ENCODE measurements around the gene CCDC17. TPM values are rescaled to one million over a fixed set of nuclear protein-coding genes. Genes with fewer than 3 reads are reported as not detected.

The CCDC17 gene
- total RNA-seq, 4 donors from 2014 or later: 3.5 to 5.3 (median 3.8) TPM

DNA sequence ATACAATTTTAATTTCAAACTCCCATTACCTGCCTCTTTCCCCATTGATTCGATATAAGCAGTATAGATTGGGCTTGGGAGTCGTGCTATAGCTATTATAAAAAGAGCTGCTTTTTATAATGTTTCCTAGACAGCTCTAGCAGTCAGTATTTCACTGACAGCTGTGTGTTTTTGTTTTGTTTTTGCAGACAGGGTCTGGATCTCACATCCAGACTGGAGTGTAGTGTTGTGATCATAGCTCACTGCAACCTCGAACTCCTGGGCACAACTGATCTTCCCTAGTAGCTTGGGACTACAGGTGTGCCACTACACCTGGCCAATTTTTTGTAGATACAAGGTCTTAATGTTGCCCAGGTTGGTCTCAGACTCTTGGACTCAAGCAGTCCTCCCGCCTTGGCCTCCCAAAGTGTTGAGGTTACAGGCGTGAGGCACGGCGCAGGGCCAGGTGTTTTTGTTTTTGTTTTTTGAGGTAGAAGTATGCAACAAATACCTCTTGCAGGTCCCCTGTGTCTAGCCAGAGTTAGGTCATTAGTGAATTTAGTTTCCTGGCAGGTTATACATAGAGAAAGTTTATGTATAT, 38.3 kb downstream of the CCDC17 start:
- no peaks in the 10 kb centered on the region for H3K27me3 ChIP-seq
- H3K27ac ChIP-seq: peak overlapping the region in 1 of 3 donors; percentile 5
- TF ChIP-seq, protein P1, sequence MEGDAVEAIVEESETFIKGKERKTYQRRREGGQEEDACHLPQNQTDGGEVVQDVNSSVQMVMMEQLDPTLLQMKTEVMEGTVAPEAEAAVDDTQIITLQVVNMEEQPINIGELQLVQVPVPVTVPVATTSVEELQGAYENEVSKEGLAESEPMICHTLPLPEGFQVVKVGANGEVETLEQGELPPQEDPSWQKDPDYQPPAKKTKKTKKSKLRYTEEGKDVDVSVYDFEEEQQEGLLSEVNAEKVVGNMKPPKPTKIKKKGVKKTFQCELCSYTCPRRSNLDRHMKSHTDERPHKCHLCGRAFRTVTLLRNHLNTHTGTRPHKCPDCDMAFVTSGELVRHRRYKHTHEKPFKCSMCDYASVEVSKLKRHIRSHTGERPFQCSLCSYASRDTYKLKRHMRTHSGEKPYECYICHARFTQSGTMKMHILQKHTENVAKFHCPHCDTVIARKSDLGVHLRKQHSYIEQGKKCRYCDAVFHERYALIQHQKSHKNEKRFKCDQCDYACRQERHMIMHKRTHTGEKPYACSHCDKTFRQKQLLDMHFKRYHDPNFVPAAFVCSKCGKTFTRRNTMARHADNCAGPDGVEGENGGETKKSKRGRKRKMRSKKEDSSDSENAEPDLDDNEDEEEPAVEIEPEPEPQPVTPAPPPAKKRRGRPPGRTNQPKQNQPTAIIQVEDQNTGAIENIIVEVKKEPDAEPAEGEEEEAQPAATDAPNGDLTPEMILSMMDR (IDR thresholded peaks at IDR 0.05): no peak
- TF ChIP-seq POLR2A (IDR thresholded peaks at IDR 0.05): no peak
- intact Hi-C loops (cut with DNase I): no loop called here
- H3K4me1 ChIP-seq: peaks cover 17 to 21% of the 10 kb centered on the region in 2 donors
- H3K36me3 ChIP-seq: no peaks in the 10 kb centered on the region
- H3K4me3 ChIP-seq (replicated peaks in 1 of 3): peak overlapping the region in 1 of 3 donors; percentile 98
- WGBS, 2 donors: 45 to 46% methylated on average over 7 of the region's 7 CpGs
- H3K9me3 ChIP-seq: no peaks in the 10 kb centered on the region
- no peak for DNase-seq

DNA sequence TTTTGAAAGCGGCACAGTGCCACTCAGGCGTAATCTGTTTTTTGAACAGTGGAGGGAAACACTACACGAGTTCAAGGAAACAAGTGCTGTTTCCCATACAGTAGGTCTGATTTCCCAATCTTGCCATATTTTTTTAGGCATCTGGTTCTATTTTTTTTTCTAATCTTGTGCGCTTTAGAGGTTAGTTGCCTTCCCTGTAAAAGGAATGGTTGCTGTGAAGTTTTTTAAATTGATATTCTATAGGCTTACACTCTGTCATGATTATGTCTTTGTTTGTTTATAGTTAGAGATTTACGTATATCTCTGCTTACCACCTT, 38.8 kb downstream of the CCDC17 start:
- Histone ChIP-seq H3K9me3 (no peaks in the 10 kb centered on the region), H3K27ac (peak overlapping the region in 1 of 3 donors; percentile 5), H3K36me3 (no peaks in the 10 kb centered on the region), H3K4me3 (replicated peaks in 1 of 3) (peak overlapping the region; percentile 33 to 98 (median 49)), H3K4me1 (peaks cover 17 to 20% of the 10 kb centered on the region in 2 donors), H3K27me3 (no peaks in the 10 kb centered on the region)
- DNase-seq: peak in 1 of 2 donors; percentile 68
- intact Hi-C loops (cut with DNase I): no loop called here
- WGBS, 2 donors: 0 to 1% methylated on average over 5 of the region's 5 CpGs
- TF ChIP-seq POLR2A (IDR thresholded peaks at IDR 0.05): no peak
- TF ChIP-seq, protein P1 (IDR thresholded peaks at IDR 0.05): no peak

- peak overlapping the region; percentile 74 to 94 (median 77) for H3K27ac ChIP-seq
Measured at GRCh38 chr1:45584351-45585109, 39.3 kb downstream of the CCDC17 start.

GRCh38 chr1:45583666-45584350, 40.0 kb downstream of the CCDC17 start, which contains the start of gene NASP:
Gene NASP, plus strand, starts transcription at chr1:45584041. Its CDS starts 106 bp downstream, at chr1:45584147.
- H3K4me3 ChIP-seq (replicated peaks in 1 of 3): peak within 1 kb of the TSS; percentile 49 to 99 (median 98)
- intact Hi-C loops (cut with DNase I): no loop called here
- H3K27ac ChIP-seq: peak within 1 kb of the TSS; percentile 74 to 94 (median 77)
- WGBS, 2 donors: 0% methylated on average over 39 to 40 of the region's 41 CpGs
- H3K9me3 ChIP-seq: no peaks in the 10 kb centered on the region
- peaks cover 15 to 17% of the 10 kb centered on the region in 2 donors for H3K4me1 ChIP-seq
- peak; percentile 89 for DNase-seq
- no peaks in the 10 kb centered on the region for H3K27me3 ChIP-seq
- H3K36me3 ChIP-seq: no peaks in the 10 kb centered on the region
- TF ChIP-seq POLR2A (IDR thresholded peaks at IDR 0.05): peak; percentile 71 to 79
- TF ChIP-seq, protein P1 (IDR thresholded peaks at IDR 0.05): peak in 1 of 6 experiments; percentile 11

More at GRCh38 chr1:45584351-45585109, 39.3 kb downstream of the CCDC17 start:
- peaks cover 15 to 17% of the 10 kb centered on the region in 2 donors for H3K4me1 ChIP-seq
- H3K36me3 ChIP-seq: no peaks in the 10 kb centered on the region
- peak in 1 of 2 donors; percentile 23 for TF ChIP-seq POLR2A (IDR thresholded peaks at IDR 0.05)
- TF ChIP-seq, protein P1 (IDR thresholded peaks at IDR 0.05): no peak
- intact Hi-C loops (cut with DNase I): no loop called here
- no peaks in the 10 kb centered on the region for H3K27me3 ChIP-seq
- peak overlapping the region; percentile 49 to 99 (median 98) for H3K4me3 ChIP-seq (replicated peaks in 1 of 3)
- peak; percentile 85 to 88 for DNase-seq
- H3K9me3 ChIP-seq: no peaks in the 10 kb centered on the region
- 0% methylated on average over 12 to 46 of the region's 59 CpGs for WGBS, 2 donors

Measured in thyroid gland (tissue), 4 donors.